Stomach (tissue), 4 donors: ENCODE measurements around the gene PRKCZ.

Source experiments
- POLR2A ChIP-seq, 4 donors: fragments of 450-650 bp; IDR thresholded peaks; one replicate each; pipeline ENCODE4 v1.6.1; 2016; ENCODE audit warnings: antibody characterized with exemption in 4 of 4, control low read depth in 2 of 4, mild to moderate bottlenecking in 1 of 4, moderate library complexity in 1 of 4
- TF ChIP-seq, protein P1 (sequence below), 7 experiments: fragments of 450-650 bp in 4 of 7; fragments of 200-600 bp in 3 of 7; sonication (generic) in 3 of 7; IDR thresholded peaks; one replicate each; pipeline ENCODE4 v1.5.1; 2016 to 2019; ENCODE audit warnings: antibody characterized with exemption in 7 of 7, control low read depth in 2 of 7, mild to moderate bottlenecking in 1 of 7

GRCh38 chr1:2232916-2233438, 182.8 kb downstream of the PRKCZ start:
- TF ChIP-seq POLR2A (IDR thresholded peaks at IDR 0.05), result no peak
- TF ChIP-seq, protein P1, sequence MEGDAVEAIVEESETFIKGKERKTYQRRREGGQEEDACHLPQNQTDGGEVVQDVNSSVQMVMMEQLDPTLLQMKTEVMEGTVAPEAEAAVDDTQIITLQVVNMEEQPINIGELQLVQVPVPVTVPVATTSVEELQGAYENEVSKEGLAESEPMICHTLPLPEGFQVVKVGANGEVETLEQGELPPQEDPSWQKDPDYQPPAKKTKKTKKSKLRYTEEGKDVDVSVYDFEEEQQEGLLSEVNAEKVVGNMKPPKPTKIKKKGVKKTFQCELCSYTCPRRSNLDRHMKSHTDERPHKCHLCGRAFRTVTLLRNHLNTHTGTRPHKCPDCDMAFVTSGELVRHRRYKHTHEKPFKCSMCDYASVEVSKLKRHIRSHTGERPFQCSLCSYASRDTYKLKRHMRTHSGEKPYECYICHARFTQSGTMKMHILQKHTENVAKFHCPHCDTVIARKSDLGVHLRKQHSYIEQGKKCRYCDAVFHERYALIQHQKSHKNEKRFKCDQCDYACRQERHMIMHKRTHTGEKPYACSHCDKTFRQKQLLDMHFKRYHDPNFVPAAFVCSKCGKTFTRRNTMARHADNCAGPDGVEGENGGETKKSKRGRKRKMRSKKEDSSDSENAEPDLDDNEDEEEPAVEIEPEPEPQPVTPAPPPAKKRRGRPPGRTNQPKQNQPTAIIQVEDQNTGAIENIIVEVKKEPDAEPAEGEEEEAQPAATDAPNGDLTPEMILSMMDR (IDR thresholded peaks at IDR 0.05), result no peak
